HG02588 (cell line): ENCODE data around the gene ZNF385D.

ENCODE experiments used
- ATAC-seq: cut with Tn5 transposase; IDR thresholded peaks from one replicate; pipeline ENCODE4 v1.9.1; 2021; ENCODE audit warnings: mild to moderate bottlenecking, moderate library complexity; ENCODE audit not compliant: unreplicated experiment

ZNF385D gene, protein sequence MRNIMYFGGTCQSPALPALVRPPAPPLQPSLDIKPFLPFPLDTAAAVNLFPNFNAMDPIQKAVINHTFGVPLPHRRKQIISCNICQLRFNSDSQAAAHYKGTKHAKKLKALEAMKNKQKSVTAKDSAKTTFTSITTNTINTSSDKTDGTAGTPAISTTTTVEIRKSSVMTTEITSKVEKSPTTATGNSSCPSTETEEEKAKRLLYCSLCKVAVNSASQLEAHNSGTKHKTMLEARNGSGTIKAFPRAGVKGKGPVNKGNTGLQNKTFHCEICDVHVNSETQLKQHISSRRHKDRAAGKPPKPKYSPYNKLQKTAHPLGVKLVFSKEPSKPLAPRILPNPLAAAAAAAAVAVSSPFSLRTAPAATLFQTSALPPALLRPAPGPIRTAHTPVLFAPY

GRCh38 chr3:21750831-21751391 is at the start of gene ZNF385D:
ZNF385D (minus strand) TSS chr3:21751210; CDS start chr3:21750916, 294 bp downstream.
- no peak for ATAC-seq

DNA sequence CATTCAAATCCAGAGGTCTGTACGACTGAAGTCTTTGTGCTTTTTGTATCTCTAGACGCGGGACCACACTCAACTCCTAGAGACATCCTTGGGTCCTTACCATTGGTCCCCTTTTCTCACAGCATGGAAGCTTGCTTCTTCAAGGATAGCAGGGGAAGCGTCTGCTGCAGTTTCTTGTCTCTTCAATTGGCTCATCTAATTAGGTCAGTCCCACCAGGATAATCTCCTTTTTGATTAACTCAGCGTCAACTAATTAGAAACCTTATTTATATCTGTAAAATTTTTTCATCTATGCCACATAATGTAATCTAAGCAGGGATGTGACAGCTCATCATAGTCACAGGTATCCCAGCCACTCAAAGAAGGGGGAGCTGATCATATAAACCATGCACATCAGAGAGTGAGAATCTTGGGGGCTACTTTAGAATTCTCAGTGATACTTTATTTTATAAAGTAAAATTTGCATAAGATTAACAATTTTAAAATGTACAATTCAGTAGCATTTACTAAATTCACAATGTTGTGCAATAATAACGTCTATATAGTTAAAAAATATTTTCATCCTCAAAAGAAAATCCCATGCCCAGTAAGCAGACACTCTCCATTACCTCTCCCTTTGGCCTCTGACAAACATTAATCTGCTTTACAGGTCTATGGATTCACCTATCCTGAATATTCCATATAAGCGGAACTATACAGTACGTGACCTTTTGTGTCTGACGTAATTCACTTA is 47.5 kb upstream of the ZNF385D start:
- no peak for ATAC-seq

DNA sequence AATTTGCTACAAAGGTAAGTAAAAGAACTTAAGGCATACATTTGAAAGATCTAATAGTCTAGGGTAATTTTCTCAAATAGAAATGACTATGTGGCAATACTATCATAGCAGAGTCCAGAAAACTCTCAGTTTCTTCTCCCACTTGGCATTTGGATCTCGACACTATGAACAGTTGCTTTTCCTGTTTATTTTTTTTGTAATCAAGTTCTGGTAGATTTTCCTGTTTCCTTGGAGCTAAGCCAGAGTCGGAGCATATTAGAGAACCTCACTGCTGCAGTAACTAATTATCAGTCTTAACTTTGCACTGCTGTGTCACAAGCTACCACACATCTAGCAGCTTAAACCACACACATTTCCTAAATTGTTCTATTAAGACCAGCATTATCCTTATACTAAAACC is 44.9 kb upstream of the ZNF385D start:
- no peak for ATAC-seq

DNA sequence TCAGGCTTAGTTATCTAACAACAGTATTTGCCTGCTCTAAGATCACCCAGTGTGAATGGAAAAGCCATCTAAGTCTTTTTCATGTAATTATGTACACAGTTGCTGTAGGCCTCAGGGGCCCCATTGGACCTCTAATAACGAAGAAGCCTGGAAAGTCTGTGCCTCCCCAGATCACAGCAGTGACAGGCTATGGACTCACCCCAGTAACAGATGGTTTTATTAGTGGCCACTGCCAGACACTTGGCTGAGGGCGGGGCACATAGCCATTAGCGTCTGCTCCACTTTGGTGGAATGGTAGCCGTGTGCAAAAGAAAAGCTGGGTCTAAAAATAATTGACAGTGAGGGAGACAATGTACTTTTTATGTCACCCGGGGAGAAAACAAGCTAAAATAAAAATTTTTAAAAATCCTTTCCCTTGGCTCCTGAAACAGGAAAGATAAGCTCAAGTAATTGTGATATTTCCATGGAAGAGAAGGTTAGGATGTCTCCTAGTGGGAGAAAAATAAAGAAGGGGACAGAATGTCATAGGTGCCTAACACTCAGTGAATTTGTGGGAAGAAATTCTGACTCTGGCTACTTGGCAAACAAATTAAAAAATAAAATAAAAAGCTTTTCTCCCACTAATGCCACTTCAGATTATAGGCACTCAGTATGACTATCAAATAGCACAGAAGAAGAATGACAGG is 44.3 kb upstream of the ZNF385D start:
- ATAC-seq = no peak

- no peak for ATAC-seq
Measured at GRCh38 chr3:21794291-21794690, 43.3 kb upstream of the ZNF385D start.

GRCh38 chr3:21792176-21792575 is 41.2 kb upstream of the ZNF385D start:
- no peak for ATAC-seq

GRCh38 chr3:21791356-21791755 is 40.3 kb upstream of the ZNF385D start:
- ATAC-seq = no peak

DNA sequence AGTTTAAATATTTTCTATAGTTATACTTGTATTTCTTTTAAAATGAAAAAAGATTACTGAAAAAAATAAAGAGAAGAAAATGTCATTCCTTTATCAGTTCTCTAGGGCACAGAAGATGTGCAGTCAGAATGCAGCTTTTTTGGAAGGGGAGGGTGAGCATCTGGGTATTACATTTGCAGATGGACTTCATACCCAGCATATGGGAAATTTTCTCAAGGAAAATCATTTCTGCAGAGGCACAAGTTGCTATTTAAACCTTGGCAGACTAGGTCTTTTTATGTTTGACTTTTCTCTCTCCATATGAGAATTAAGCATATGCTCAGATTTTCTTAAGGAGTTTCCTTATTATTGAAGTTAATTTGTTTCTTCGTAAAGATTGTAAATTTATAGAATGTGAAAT is 39.5 kb upstream of the ZNF385D start:
- no peak for ATAC-seq

DNA sequence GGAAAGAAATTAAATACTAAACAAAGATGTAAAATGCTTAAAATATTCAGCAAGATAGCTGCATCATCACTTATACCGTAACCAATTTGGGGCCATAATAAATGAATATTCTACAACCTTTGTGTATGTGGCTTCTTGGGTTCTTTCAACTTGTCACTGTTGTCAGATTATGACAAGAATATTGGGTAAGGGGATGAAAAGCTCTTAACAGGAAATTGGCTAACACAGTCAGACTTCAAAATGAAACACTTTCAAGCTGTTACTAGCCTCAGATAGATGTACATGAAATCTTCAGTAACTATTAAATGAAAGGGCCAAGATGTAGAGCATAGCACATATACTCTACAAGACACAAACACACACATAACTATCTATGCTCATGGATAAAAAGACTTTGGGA is 38.7 kb upstream of the ZNF385D start:
- no peak for ATAC-seq

- no peak for ATAC-seq
Measured at GRCh38 chr3:21786438-21786797, 35.4 kb upstream of the ZNF385D start.

DNA sequence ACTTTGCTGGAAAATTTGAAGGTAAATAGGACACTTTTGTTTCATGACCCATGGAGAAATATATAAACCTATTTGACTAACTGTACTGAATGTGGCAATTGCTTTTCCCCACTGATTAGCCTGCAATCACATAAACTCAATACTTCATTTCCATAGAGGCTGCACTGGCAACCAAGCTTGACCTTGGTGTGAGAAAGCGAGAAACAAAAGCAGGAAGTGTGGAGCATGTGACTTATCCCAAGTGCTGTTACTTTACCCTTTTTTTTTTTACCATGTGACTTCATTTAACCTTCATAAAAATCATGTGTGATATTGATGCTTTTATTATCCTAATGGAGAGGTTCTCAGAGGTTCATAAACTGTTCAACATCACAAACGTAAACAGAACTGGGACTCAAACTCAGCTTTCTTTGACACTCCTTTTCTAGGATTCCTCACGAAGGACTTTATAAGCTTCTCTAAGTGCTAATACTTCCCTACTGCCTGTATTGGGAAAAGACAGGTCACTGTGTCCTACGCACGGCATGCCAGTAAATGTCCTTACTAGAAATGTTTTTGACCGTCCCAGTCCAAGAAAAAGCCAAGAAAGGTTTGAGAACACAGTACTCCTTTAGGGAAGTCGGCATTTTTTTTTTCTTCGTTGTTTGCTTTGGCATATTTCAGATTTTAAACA is 34.9 kb upstream of the ZNF385D start:
- no peak for ATAC-seq

DNA sequence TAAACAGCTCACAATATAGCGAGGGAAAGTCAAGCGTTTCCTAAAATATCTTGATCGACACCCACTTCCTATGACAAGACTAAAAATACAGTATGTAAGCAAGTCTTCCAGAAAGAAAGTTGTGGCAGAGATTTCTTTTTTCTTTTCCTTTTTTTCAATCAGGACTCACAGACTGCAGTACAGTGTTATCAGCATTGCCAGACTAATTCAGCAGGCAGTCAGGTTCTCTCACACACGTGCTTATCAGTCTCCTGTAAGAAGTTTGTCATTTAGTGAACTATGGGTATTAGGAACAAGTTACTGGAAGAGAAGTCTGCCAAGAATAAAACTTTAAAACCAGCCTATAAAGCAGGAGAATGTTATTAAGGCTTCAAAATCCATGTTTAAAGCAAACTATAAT is 32.8 kb upstream of the ZNF385D start:
- ATAC-seq = no peak

DNA sequence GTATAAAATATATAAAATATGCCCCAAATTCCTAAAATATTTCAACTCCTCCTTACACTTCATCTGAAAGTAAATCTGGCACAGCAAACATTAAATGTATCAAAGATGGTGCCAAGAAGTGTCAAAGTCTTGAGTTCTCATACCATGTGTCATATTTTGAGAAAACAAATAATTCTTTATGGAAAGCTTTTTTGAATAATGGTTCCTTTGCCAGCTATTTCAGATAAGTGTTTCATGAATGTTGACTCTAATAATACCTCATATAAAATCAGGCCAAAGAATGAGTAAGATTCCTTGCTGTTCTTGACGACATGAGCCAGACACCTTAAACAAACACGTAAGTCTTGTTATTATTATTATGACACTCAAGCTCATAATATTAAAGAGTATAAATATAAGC is 30.3 kb upstream of the ZNF385D start:
- ATAC-seq = no peak

- no peak for ATAC-seq
Measured at GRCh38 chr3:21779909-21780308, 28.9 kb upstream of the ZNF385D start.

GRCh38 chr3:21778715-21779114 is 27.7 kb upstream of the ZNF385D start:
- no peak for ATAC-seq

DNA sequence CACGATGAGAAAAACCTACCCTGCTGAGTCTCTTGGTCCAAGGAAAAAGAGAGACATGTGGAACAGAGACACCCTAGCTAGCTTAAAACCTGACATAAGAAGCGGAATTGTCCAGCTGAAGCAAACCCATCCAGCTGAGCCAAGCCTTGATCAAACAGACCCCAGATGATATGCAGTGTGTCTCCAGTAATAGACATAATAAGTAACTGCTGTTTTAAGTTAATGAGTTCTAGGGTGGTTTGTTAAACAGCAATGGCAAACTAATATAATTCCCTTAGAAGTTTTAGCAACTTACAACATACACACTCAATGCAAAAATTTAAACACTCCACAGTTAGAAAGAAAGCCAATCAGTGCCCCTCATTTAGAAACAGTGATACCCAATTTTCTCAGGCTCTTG is 26.8 kb upstream of the ZNF385D start:
- no peak for ATAC-seq

- no peak for ATAC-seq
Measured at GRCh38 chr3:21766002-21766401, 15.0 kb upstream of the ZNF385D start.

DNA sequence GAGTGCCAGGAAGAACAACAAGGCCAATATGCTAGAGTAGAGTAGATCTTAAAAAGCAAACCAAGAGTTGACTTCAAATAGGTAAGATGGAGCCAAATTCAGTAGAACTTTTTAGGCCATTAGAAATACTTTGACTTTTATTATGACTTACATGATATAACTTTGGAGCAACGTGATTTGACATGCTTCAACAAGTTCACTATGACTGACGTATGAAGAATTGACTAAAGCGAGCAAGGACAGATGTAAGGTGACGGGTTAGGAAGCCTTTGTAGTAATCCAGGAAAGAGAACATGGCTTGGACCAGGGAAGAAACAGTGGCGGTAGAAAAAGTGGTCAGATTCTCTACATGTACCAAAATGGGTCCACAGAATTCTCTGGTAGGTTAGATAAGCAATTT is 4.9 kb upstream of the ZNF385D start:
- ATAC-seq = no peak

GRCh38 chr3:21754839-21755238 is 3.8 kb upstream of the ZNF385D start:
- ATAC-seq = no peak

- ATAC-seq = peak; percentile 45
Measured at GRCh38 chr3:21752749-21753347, 1.8 kb upstream of the ZNF385D start.

- no peak for ATAC-seq
Measured at GRCh38 chr3:21751886-21752285, 876 bp upstream of the ZNF385D start.
